H9 (cell line): ENCODE data around the gene MARCHF3. TPM values are rescaled to one million over a fixed set of nuclear protein-coding genes. Genes with fewer than 3 reads are reported as not detected.

Source experiments
- DNase-seq: peaks from one replicate; pipeline ENCODE4 v3.0.0-alpha.2; 2017
- H2AFZ ChIP-seq: one replicate; pipeline ENCODE4 v1.6.1; 2013; ENCODE audit warnings: mild to moderate bottlenecking, low read length, control low read depth, moderate library complexity
- H2AK5ac ChIP-seq: 2 replicates; pipeline ENCODE4 v1.6.1; 2013; ENCODE audit warnings: low read length, control low read depth, mixed read lengths; ENCODE audit not compliant: insufficient read length
- H2BK120ac ChIP-seq: one replicate; pipeline ENCODE4 v1.6.1; 2013; ENCODE audit warnings: low read depth, mild to moderate bottlenecking, low read length, control low read depth, inconsistent platforms; ENCODE audit not compliant: poor library complexity, severe bottlenecking
- H2BK12ac ChIP-seq: 2 replicates; pipeline ENCODE4 v1.6.1; 2013; ENCODE audit warnings: low read length, control low read depth, mixed read lengths, low read depth; ENCODE audit not compliant: insufficient read length
- H2BK15ac ChIP-seq: 2 replicates; pipeline ENCODE4 v1.6.1; 2013; ENCODE audit warnings: low read depth, low read length, control low read depth
- H2BK20ac ChIP-seq: one replicate; pipeline ENCODE4 v1.6.1; 2013; ENCODE audit warnings: low read depth, mild to moderate bottlenecking, low read length, control low read depth, inconsistent platforms; ENCODE audit not compliant: poor library complexity, severe bottlenecking
- H2BK5ac ChIP-seq: 2 replicates; pipeline ENCODE4 v1.6.1; 2013; ENCODE audit warnings: low read length, control low read depth, mixed read lengths; ENCODE audit not compliant: insufficient read length
- H3K14ac ChIP-seq: 2 replicates; pipeline ENCODE4 v1.6.1; 2013; ENCODE audit warnings: low read length, control low read depth; ENCODE audit not compliant: insufficient read depth
- H3K18ac ChIP-seq: 2 replicates; pipeline ENCODE4 v1.6.1; 2013; ENCODE audit warnings: low read depth, mild to moderate bottlenecking, mixed read lengths, low read length, control low read depth; ENCODE audit not compliant: insufficient read length
- H3K23ac ChIP-seq: 2 replicates; pipeline ENCODE4 v1.6.1; 2013; ENCODE audit warnings: low read length, control low read depth, mixed read lengths, low read depth; ENCODE audit not compliant: insufficient read length
- H3K23me2 ChIP-seq: 2 replicates; pipeline ENCODE4 v1.6.1; 2013; ENCODE audit warnings: low read depth, mild to moderate bottlenecking, mixed read lengths, low read length, control low read depth; ENCODE audit not compliant: insufficient read length, poor library complexity, severe bottlenecking
- H3K27ac ChIP-seq: 2 replicates; pipeline ENCODE4 v1.5.1; 2013; ENCODE audit warnings: low read length, control low read depth, mixed read lengths, low read depth; ENCODE audit not compliant: insufficient read length
- H3K27me3 ChIP-seq: 2 replicates; pipeline ENCODE4 v1.6.1; 2013; ENCODE audit warnings: low read length, control low read depth, inconsistent platforms; ENCODE audit not compliant: insufficient read depth
- H3K4ac ChIP-seq: 2 replicates; pipeline ENCODE4 v1.6.1; 2013; ENCODE audit warnings: low read depth, mild to moderate bottlenecking, control low read depth, inconsistent platforms, low read length, moderate library complexity
- H3K4me1 ChIP-seq: 2 replicates; pipeline ENCODE4 v1.6.1; 2013; ENCODE audit warnings: low read length, control low read depth, inconsistent platforms; ENCODE audit not compliant: insufficient read depth
- H3K4me2 ChIP-seq: 2 replicates; pipeline ENCODE4 v1.6.1; 2013; ENCODE audit warnings: low read length, control low read depth, mixed read lengths; ENCODE audit not compliant: insufficient read length, insufficient read depth
- H3K56ac ChIP-seq: 2 replicates; pipeline ENCODE4 v1.6.1; 2013; ENCODE audit warnings: low read depth, mild to moderate bottlenecking, mixed read lengths, low read length, control low read depth; ENCODE audit not compliant: insufficient read length
- H3K79me1 ChIP-seq: 2 replicates; pipeline ENCODE4 v1.6.1; 2013; ENCODE audit warnings: low read depth, mild to moderate bottlenecking, moderate library complexity, low read length, control low read depth, inconsistent platforms; ENCODE audit not compliant: insufficient read depth, poor library complexity, severe bottlenecking
- H3K79me2 ChIP-seq: 2 replicates; pipeline ENCODE4 v1.6.1; 2013; ENCODE audit warnings: low read length, control low read depth, inconsistent platforms; ENCODE audit not compliant: insufficient read depth
- H3K9ac ChIP-seq: 2 replicates; pipeline ENCODE4 v1.6.1; 2013; ENCODE audit warnings: low read length, control low read depth, mixed read lengths; ENCODE audit not compliant: insufficient read length; ENCODE audit errors: extremely low read depth
- H3K9me3 ChIP-seq: one replicate; pipeline ENCODE4 v1.6.1; 2013; ENCODE audit warnings: low read depth, low read length, inconsistent platforms; ENCODE audit not compliant: control insufficient read depth
- H3T11ph ChIP-seq: one replicate; pipeline ENCODE4 v1.6.1; 2013; ENCODE audit warnings: mild to moderate bottlenecking, low read length, control low read depth, inconsistent platforms
- H4K20me1 ChIP-seq: one replicate; pipeline ENCODE4 v1.6.1; 2013; ENCODE audit not compliant: control insufficient read depth, insufficient read length, insufficient read depth
- H4K5ac ChIP-seq: 2 replicates; pipeline ENCODE4 v1.6.1; 2013; ENCODE audit warnings: low read depth, mild to moderate bottlenecking, mixed read lengths, low read length, control low read depth; ENCODE audit not compliant: insufficient read length
- H4K8ac ChIP-seq: replicated peaks from 2 replicates; pipeline ENCODE4 v1.6.1; 2013; ENCODE audit warnings: low read length, control low read depth, mixed read lengths, low read depth; ENCODE audit not compliant: insufficient read length
- H4K91ac ChIP-seq: 2 replicates; pipeline ENCODE4 v1.6.1; 2013; ENCODE audit warnings: low read depth, mild to moderate bottlenecking, moderate library complexity, mixed read lengths, low read length, control low read depth; ENCODE audit not compliant: insufficient read length
- H3K27ac Mint-ChIP-seq, 3 experiments: 2 replicates in 2 of 3; 3 replicates in 1 of 3; pipeline ENCODE4 v1.8.0; 2020 to 2021; ENCODE audit warnings: mixed read lengths in 3 of 3, mild to moderate bottlenecking in 1 of 3, moderate library complexity in 1 of 3
- H3K27me3 Mint-ChIP-seq: 2 replicates; pipeline ENCODE4 v1.8.0; 2021; ENCODE audit warnings: low read depth, mild to moderate bottlenecking, moderate library complexity, mixed read lengths
- H3K36me3 Mint-ChIP-seq, 3 experiments: 2 replicates in 2 of 3; 3 replicates in 1 of 3; pipeline ENCODE4 v1.8.0; 2020 to 2021; ENCODE audit warnings: low read depth in 3 of 3, mixed read lengths in 3 of 3; ENCODE audit not compliant: insufficient read depth in 1 of 3
- H3K4me1 Mint-ChIP-seq, 2 experiments: 2 replicates each; pipeline ENCODE4 v1.8.0; 2020; ENCODE audit warnings: mixed read lengths in 2 of 2
- H3K4me3 Mint-ChIP-seq, 2 experiments: 2 replicates in 1 of 2; 3 replicates in 1 of 2; pipeline ENCODE4 v1.8.0; 2020 to 2021; ENCODE audit warnings: mild to moderate bottlenecking in 2 of 2, mixed read lengths in 2 of 2, moderate library complexity in 1 of 2
- H3K9me3 Mint-ChIP-seq, 2 experiments: 2 replicates in 1 of 2; 3 replicates in 1 of 2; pipeline ENCODE4 v1.8.0; 2020; ENCODE audit warnings: mild to moderate bottlenecking in 2 of 2, mixed read lengths in 2 of 2, moderate library complexity in 1 of 2
- total RNA-seq: library from RNA; stranded (reverse); gene quantifications from 2 replicates; pipeline ENCODE4 v1.2.1, GENCODE V29; 2021
- TF ChIP-seq, protein P1 (sequence below): fragments of 200-600 bp; sonication (generic); conservative IDR thresholded peaks from 3 replicates; pipeline ENCODE4 v1.8.0; 2021; ENCODE audit warnings: antibody characterized with exemption, mild to moderate bottlenecking

The MARCHF3 gene
- total RNA-seq, 1 experiment from 2014 or later = 17.7 TPM

DNA sequence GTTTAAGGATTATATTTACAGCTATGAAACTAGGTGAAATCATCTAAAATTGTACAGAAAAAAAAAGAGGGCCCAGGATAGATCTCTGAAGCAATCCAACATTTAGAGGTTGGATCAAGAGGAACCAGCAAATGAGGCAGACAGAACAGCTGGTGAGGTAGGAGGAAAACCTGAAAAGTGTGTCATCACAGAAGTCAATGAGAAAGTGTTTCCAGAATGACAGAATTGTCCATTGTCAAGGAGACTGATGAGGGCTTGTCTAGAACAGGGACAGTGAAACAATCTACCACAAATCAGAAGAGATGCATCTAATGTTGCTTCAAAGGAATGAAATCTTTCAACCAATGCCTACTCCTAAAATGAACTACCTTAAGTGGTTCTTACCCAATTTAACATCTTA, 36.4 kb upstream of the MARCHF3 start:
- no peak overlapping the region for H4K5ac ChIP-seq
- no peak overlapping the region for H2BK12ac ChIP-seq
- H3K27ac Mint-ChIP-seq = no peak overlapping the region
- H3K14ac ChIP-seq = no peak overlapping the region
- no peak overlapping the region for H3K9ac ChIP-seq
- no peak overlapping the region for H2AK5ac ChIP-seq
- no peak overlapping the region for H3K4me2 ChIP-seq
- H3K4me3 Mint-ChIP-seq = no peak overlapping the region
- H3K9me3 ChIP-seq = no peaks in the 10 kb centered on the region
- TF ChIP-seq, protein P1, sequence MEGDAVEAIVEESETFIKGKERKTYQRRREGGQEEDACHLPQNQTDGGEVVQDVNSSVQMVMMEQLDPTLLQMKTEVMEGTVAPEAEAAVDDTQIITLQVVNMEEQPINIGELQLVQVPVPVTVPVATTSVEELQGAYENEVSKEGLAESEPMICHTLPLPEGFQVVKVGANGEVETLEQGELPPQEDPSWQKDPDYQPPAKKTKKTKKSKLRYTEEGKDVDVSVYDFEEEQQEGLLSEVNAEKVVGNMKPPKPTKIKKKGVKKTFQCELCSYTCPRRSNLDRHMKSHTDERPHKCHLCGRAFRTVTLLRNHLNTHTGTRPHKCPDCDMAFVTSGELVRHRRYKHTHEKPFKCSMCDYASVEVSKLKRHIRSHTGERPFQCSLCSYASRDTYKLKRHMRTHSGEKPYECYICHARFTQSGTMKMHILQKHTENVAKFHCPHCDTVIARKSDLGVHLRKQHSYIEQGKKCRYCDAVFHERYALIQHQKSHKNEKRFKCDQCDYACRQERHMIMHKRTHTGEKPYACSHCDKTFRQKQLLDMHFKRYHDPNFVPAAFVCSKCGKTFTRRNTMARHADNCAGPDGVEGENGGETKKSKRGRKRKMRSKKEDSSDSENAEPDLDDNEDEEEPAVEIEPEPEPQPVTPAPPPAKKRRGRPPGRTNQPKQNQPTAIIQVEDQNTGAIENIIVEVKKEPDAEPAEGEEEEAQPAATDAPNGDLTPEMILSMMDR = no peak
- H2BK120ac ChIP-seq = no peak overlapping the region
- H4K8ac ChIP-seq = no peak overlapping the region
- H3K27me3 ChIP-seq = no peaks in the 10 kb centered on the region
- no peaks in the 10 kb centered on the region for H3K9me3 Mint-ChIP-seq
- H3K79me1 ChIP-seq = no peaks in the 10 kb centered on the region
- H3K4me1 Mint-ChIP-seq = peaks cover 34 to 38% of the 10 kb centered on the region in 2 experiments
- no peak overlapping the region for H3K27ac ChIP-seq
- no peak overlapping the region for H3T11ph ChIP-seq
- DNase-seq = no peak
- no peaks in the 10 kb centered on the region for H3K79me2 ChIP-seq
- no peak overlapping the region for H2BK15ac ChIP-seq
- H4K20me1 ChIP-seq = no peaks in the 10 kb centered on the region
- peaks cover 3% of the 10 kb centered on the region; the same call in 1 of the 2 replicates for H3K4me1 ChIP-seq
- no peak overlapping the region for H3K23ac ChIP-seq
- no peak overlapping the region for H2BK20ac ChIP-seq
- H3K56ac ChIP-seq = no peak overlapping the region
- no peaks in the 10 kb centered on the region for H3K27me3 Mint-ChIP-seq
- no peak overlapping the region for H3K18ac ChIP-seq
- H2BK5ac ChIP-seq = no peak overlapping the region
- H3K4ac ChIP-seq = no peak overlapping the region
- no peaks in the 10 kb centered on the region for H3K23me2 ChIP-seq
- H4K91ac ChIP-seq = no peak overlapping the region
- H2AFZ ChIP-seq = no peak overlapping the region
- H3K36me3 Mint-ChIP-seq = no peaks in the 10 kb centered on the region
